GM12891 (cell line): Measurements from ENCODE around the gene GUK1.

ENCODE experiments used
- POLR2A ChIP-seq: IDR thresholded peaks from 2 replicates; pipeline ENCODE4 v1.6.1; 2011; ENCODE audit warnings: low read depth, low read length, control low read depth
- POLR2AphosphoS5 ChIP-seq: IDR thresholded peaks from 2 replicates; pipeline ENCODE4 v1.6.1; 2011; ENCODE audit warnings: low read depth, low read length, control low read depth
- TAF1 ChIP-seq: IDR thresholded peaks from 2 replicates; pipeline ENCODE4 v1.6.1; 2011; ENCODE audit warnings: low read depth, low read length, control low read depth

- no peak for TF ChIP-seq POLR2A
- no peak for TF ChIP-seq TAF1
- no peak for TF ChIP-seq POLR2AphosphoS5
Measured at GRCh38 chr1:228147151-228147693, 7.1 kb downstream of the GUK1 start.
